Progenitor cell of endocrine pancreas (in vitro differentiated cells): Measurements from ENCODE around the gene MAPK11. TPM values are rescaled to one million over a fixed set of nuclear protein-coding genes. Genes with fewer than 3 reads are reported as not detected.

Source experiments
- DNase-seq: peaks from one replicate; pipeline ENCODE4 v3.0.0; 2021; ENCODE audit warnings: low spot score; ENCODE audit not compliant: unreplicated experiment
- H3K27ac Mint-ChIP-seq: 2 replicates; pipeline ENCODE4 v1.8.0; 2021; ENCODE audit warnings: mild to moderate bottlenecking, moderate library complexity, mixed read lengths
- H3K27me3 Mint-ChIP-seq: 2 replicates; pipeline ENCODE4 v1.8.0; 2021; ENCODE audit warnings: mixed read lengths
- H3K36me3 Mint-ChIP-seq: 2 replicates; pipeline ENCODE4 v1.8.0; 2022; ENCODE audit warnings: mixed read lengths; ENCODE audit not compliant: insufficient read depth
- H3K4me1 Mint-ChIP-seq: 2 replicates; pipeline ENCODE4 v1.8.0; 2021; ENCODE audit warnings: low read depth, mixed read lengths
- H3K4me3 Mint-ChIP-seq: 2 replicates; pipeline ENCODE4 v1.8.0; 2021; ENCODE audit warnings: low read depth, mild to moderate bottlenecking, moderate library complexity, mixed read lengths
- H3K9me3 Mint-ChIP-seq: 2 replicates; pipeline ENCODE4 v1.8.0; 2021; ENCODE audit warnings: low read depth, mixed read lengths
- CTCF ChIP-seq: fragments of 200-600 bp; sonication (generic); IDR thresholded peaks from one replicate; pipeline ENCODE4 v1.5.0; 2021; ENCODE audit warnings: antibody characterized with exemption, mild to moderate bottlenecking; ENCODE audit not compliant: unreplicated experiment
- total RNA-seq: library from RNA; stranded (reverse); gene quantifications from 2 replicates; pipeline ENCODE4 v1.2.1, GENCODE V29; 2021

MAPK11 gene
- total RNA-seq, 1 donor from 2014 or later: 2.3 TPM

GRCh38 chr22:50286275-50286674 is 16.1 kb upstream of the MAPK11 start:
- Mint-ChIP-seq H3K27ac (no peak overlapping the region), H3K4me1 (no peaks in the 10 kb centered on the region), H3K9me3 (no peaks in the 10 kb centered on the region), H3K27me3 (no peaks in the 10 kb centered on the region), H3K4me3 (no peak overlapping the region), H3K36me3 (peaks cover 4% of the 10 kb centered on the region)
- TF ChIP-seq CTCF: no peak
- no peak for DNase-seq

- no peaks in the 10 kb centered on the region for H3K4me1 Mint-ChIP-seq
- H3K36me3 Mint-ChIP-seq: peaks cover 5% of the 10 kb centered on the region
- no peaks in the 10 kb centered on the region for H3K27me3 Mint-ChIP-seq
- no peak overlapping the region for H3K27ac Mint-ChIP-seq
- no peak overlapping the region for H3K4me3 Mint-ChIP-seq
- no peaks in the 10 kb centered on the region for H3K9me3 Mint-ChIP-seq
- no peak for DNase-seq
- TF ChIP-seq CTCF: no peak
Observed at GRCh38 chr22:50285568-50286229, 15.5 kb upstream of the MAPK11 start.

- no peaks in the 10 kb centered on the region for H3K4me1 Mint-ChIP-seq
- H3K27me3 Mint-ChIP-seq: no peaks in the 10 kb centered on the region
- H3K36me3 Mint-ChIP-seq: peaks cover 7% of the 10 kb centered on the region
- DNase-seq: no peak
- H3K27ac Mint-ChIP-seq: no peak overlapping the region
- H3K9me3 Mint-ChIP-seq: no peaks in the 10 kb centered on the region
- no peak for TF ChIP-seq CTCF
- no peak overlapping the region for H3K4me3 Mint-ChIP-seq
Observed at GRCh38 chr22:50284479-50284878, 14.3 kb upstream of the MAPK11 start.

DNA sequence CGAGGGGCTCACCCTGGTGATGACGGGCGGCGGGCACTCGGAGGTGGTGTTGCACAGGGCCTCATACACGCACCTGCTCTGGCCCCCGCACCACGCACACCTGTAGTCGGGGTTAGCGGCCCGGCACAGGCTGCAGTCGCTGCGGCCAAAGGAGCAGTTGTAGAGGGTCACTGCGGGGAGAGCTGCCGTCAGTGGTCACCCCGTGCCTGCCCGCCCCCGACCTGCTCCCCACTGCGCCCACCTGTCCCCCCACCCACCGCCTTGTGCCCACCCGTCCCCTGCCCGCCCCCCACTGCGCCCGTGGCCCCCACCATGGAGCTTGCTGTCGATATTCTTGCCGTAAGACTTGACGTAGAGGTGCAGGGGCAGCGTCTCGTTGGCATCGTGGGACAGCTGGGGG is 13.6 kb upstream of the MAPK11 start:
- TF ChIP-seq CTCF: no peak
- Mint-ChIP-seq H3K4me1 (no peaks in the 10 kb centered on the region), H3K27me3 (no peaks in the 10 kb centered on the region), H3K27ac (no peak overlapping the region), H3K9me3 (no peaks in the 10 kb centered on the region), H3K4me3 (no peak overlapping the region), H3K36me3 (peaks cover 7% of the 10 kb centered on the region)
- no peak for DNase-seq

DNA sequence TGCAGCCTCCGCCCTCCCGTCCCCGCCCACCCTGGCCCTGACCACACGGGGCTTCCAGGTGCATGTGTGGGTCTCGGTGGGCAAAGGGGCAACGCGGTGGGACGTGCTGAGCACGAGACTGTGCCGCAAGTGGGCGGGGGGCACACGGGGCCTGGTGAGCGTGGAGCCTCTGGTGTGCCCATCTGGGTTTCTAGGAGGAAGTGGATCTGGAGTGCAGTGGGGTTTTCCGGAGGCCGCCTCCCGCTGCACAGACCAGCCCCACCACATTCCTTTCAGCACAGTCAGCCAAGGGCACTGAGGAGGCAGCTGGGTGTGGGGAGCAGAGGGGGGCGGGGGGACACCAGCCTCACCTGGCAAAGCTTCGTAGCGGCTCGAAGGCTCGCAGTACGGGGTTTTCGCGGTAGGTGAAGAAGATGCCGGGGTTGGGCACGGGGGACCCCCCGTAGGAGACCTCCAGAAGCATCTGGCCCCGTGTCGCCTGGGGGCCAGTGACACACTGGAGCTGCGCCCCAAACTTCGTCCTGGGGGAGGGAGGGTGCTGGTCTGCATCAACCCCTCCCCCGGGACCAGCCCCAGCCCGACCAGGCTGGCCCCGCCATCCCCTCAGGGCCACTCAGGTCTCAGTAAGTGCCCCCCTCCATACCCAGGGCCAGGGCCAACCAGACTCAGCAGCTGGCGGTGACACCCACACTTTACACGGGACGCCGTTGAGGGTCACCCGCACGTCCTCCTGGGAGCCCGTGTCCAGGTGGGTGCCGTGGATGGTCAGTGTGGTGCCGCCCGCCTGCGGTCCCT is 12.4 kb upstream of the MAPK11 start:
- DNase-seq: no peak
- Mint-ChIP-seq H3K27me3 (no peaks in the 10 kb centered on the region), H3K4me3 (no peak overlapping the region), H3K4me1 (no peaks in the 10 kb centered on the region), H3K27ac (no peak overlapping the region), H3K9me3 (no peaks in the 10 kb centered on the region), H3K36me3 (peaks cover 8% of the 10 kb centered on the region)
- TF ChIP-seq CTCF: no peak
